GM13977 (cell line): ENCODE measurements around the gene IDH3G.

ENCODE experiments used
- DNase-seq: peaks from one replicate; pipeline ENCODE4 v3.0.0; 2012; ENCODE audit warnings: low spot score
- in situ Hi-C: fragments of 300-500 bp; cut with MboI; formaldehyde crosslinking; loops from one replicate; pipeline ENCODE4 v1.12.0; 2022; ENCODE audit warnings: low sequenced_read_pairs, low pct_unique_long_range_greater_than_20kb, mixed read lengths, inconsistent platforms; ENCODE audit not compliant: unreplicated experiment
- TF ChIP-seq, protein P1 (sequence below): IDR thresholded peaks from 2 replicates; pipeline ENCODE4 v1.5.1; 2012; ENCODE audit warnings: mild to moderate bottlenecking, control low read depth; ENCODE audit not compliant: insufficient read depth; ENCODE audit errors: extremely low read depth, missing control alignments

Gene IDH3G

DNA sequence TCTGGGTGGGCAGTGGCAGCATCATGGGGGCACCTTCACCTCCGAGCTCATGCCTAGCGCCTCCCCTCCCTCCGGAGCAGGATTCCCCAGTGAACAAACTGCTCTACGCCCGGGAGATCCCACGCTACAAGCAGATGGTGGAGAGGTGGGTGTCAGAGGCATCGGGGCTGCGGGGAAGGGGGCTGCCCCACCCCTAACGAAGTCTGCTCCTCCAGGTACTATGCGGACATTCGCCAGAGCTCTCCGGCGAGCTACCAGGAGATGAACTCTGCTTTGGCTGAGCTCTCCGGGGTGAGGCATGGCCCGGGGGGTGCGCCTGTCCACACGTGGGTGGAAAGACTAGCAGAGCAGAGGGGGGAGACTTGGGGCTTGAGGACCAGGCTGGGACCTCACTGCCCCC, 16.0 kb downstream of the IDH3G start:
- TF ChIP-seq, protein P1, sequence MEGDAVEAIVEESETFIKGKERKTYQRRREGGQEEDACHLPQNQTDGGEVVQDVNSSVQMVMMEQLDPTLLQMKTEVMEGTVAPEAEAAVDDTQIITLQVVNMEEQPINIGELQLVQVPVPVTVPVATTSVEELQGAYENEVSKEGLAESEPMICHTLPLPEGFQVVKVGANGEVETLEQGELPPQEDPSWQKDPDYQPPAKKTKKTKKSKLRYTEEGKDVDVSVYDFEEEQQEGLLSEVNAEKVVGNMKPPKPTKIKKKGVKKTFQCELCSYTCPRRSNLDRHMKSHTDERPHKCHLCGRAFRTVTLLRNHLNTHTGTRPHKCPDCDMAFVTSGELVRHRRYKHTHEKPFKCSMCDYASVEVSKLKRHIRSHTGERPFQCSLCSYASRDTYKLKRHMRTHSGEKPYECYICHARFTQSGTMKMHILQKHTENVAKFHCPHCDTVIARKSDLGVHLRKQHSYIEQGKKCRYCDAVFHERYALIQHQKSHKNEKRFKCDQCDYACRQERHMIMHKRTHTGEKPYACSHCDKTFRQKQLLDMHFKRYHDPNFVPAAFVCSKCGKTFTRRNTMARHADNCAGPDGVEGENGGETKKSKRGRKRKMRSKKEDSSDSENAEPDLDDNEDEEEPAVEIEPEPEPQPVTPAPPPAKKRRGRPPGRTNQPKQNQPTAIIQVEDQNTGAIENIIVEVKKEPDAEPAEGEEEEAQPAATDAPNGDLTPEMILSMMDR: no peak
- in situ Hi-C loops: no loop called here
- no peak for DNase-seq

DNA sequence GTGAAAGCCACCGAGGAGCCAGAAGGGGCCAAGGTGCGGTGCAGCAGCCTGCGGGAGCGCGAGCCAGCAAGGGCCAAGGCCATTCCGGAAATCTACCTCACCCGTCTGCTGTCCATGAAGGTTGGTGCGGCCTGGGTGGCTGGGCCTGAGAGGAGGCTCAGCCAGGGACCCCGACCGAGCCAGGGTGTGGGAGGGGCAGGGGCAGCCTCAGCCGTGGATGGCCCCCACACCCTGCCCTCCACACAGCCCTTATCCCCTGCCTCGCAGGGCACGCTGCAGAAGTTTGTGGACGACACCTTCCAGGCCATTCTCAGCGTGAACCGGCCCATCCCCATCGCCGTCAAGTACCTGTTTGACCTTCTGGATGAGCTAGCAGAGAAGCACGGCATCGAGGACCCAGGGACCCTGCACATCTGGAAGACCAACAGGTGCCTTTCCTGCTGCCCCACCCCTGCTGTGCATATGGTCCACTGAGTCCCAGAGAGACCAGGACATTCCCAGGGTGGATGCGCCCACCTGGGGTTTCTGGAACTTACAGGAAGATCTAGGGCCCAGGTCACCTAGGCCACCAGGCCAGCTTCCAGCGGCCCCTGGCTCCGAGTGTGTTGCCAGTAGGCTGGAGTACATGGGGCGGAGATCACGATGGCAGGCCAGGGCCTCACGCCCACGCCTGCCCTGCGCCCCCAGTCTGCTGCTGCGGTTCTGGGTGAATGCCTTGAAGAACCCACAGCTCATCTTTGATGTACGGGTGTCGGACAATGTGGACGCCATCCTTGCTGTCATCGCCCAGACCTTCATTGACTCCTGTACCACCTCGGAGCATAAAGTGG, 16.7 kb downstream of the IDH3G start:
- in situ Hi-C loops: no loop called here
- TF ChIP-seq, protein P1: no peak
- DNase-seq: no peak

DNA sequence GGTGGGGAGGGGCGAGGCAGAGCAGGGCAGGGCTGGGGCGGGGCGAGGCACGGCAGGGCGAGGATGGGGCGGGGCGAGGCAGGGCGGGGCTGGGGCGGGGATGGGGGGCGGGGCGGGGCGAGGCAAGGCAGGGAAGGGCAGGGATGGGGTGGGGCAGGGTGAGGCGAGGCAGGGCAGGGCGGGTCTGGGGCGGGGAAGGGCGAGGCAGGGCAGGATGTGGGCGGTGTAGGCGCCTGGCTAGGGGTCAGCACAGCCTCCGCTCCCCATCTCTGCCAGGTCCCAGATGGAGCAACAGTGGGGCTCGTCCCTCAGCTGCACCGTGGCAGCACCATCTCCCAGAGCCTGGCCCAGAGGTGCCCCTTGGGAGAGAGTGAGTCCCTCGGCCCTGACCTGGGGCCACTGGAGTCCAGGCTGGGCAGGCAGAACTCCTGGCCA, 17.5 kb downstream of the IDH3G start:
- TF ChIP-seq, protein P1: no peak
- in situ Hi-C loops: no loop called here
- DNase-seq: no peak

DNA sequence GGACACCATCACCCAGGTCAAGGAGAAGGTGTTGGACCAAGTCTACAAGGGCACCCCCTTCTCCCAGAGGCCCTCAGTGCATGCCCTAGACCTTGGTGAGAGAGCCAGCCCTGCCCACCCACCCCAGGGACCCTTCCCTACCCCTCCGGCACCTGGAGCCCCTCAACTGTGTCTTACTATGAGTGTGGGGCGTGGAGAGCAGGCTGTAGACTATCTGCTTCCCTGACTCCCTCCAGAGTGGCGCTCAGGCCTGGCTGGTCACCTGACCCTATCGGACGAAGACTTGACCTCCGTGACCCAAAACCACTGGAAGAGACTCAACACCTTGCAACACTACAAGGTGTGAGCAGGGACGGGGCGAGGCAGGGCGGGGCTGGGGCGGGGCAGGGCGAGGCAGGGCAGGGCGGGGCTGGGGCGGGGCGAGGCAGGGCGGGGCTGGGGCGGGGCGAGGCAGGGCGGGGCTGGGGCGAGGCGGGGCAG, 18.0 kb downstream of the IDH3G start:
- TF ChIP-seq, protein P1: no peak
- no peak for DNase-seq
- in situ Hi-C loops: no loop called here

DNA sequence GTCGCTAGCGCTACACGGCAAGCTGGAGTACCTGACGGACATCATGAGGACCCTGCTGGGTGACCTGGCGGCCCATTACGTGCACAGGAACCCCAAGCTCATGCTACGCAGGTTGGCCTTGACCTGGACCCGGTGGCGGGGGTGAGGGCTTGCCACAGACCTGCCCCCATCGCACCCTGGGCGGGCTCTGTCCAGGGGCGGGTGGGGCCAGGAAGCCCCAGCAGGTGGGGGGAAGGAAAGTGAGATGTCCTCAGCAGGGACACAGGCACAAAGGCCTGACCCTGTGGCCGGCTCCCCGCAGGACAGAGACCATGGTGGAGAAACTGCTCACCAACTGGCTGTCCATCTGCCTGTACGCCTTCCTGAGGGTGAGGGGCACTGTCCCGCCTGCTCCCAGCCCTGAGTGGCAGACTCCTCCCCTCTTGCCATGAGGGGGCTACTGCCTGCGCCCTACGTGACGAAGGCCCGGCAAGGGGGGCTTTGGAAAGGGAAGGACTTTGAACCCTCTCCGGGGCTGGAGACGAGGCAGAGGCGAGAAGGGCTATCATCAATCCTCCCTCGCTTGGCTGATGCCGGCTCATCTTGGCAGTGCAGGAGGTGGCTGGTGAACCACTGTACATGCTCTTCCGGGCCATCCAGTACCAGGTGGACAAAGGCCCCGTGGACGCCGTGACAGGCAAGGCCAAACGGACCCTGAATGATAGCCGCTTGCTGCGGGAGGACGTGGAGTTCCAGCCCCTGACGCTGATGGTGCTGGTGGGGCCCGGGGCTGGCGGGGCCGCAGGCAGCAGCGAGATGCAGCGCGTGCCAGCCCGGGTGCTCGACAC, 18.7 kb downstream of the IDH3G start:
- no peak for DNase-seq
- in situ Hi-C loops: no loop called here
- TF ChIP-seq, protein P1: no peak

DNA sequence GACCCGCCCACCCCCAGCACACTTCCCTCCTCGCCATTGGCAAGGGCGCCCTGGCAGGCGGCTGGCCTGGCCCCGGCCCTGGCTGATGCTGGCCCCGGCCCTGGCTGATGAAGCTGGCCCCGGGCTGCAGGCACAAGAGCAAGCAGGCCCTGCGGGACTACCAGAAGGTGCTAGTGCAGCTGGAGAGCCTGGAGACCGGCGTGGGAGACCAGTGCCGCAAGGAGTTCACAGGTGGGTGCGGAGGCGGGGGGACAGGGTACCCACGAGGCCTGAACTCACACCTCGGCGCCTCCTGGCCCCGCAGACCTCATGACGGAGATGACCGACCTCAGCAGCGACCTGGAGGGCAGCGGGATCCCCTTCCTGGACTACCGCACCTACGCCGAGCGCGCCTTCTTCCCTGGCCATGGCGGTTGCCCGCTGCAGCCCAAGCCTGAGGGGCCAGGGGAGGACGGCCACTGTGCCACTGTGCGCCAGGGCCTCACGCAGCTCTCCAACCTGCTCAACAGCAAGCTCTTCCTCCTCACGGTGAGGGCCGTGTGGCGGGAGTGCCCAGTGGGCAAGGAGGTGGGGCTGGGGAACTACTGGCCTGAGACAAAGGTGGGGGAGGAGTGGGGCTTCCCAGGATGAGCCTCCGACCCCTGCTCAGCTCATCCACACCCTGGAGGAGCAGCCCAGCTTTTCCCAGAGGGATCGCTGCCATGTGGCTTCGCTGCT, 19.4 kb downstream of the IDH3G start:
- in situ Hi-C loops: no loop called here
- no peak for DNase-seq
- TF ChIP-seq, protein P1: no peak
